ENCODE results near the gene MAMSTR. TPM values are rescaled to one million over a fixed set of nuclear protein-coding genes. Genes with fewer than 3 reads are reported as not detected.

Gene MAMSTR, protein sequence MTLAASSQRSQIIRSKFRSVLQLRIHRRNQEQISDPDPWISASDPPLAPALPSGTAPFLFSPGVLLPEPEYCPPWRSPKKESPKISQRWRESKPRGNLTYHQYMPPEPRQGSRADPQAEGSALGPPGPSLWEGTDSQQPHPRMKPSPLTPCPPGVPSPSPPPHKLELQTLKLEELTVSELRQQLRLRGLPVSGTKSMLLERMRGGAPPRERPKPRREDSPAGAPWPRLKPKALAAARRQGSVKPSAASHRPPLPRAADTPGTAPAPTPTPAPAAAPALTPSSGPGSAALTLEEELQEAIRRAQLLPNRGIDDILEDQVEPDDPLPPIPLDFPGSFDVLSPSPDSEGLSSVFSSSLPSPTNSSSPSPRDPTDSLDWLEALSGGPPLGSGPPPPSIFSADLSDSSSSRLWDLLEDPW
- 0.62 and 2.3 TPM in 2 replicates for total RNA-seq

DNA sequence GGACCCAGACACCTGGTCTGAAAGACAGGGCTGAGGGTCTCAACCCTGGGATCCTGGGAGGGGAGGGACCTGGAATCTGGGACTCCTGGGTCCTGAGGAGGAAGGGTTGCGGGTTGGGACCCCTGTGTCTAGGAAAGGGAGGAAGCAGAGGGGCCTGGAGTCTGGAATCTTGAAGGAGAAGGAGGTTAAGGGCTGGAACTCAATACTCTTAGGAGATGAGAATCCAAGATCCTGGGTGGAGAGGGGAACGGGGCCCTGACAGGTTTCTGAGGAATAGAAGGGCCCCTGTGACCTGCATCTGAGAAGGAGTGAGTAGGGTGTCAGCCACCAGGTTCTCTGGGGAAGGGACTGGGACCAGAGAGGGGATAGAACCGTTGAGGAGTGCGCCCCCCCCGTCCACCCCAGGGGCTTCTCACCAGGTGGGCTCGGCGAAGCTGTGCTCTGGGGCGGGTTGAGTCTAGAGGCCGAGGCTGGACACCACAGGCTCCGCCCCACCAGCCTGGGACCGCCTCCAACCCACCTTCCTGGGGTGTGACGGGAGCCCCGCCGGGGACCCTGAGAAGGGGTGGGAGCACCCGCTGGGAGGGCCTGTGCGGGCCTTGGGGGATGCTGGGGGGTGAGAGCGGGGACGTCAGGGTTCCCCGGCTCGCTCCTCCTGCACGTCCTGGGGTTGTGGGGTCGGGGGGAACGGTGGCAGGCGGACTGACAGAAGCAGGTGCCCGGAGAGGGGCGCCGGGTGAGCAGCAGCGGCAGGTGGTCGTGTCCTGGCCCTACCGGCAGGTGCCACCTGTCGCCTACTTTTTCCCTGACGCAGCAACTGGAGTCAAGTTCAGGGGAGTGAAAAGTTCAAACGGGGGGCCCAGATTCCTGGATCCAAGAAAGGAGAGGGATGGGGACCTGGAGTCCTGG is at the start of gene MAMSTR:
TSS of gene MAMSTR (minus strand) at position 463 of the 909 bp plus-strand sequence. CDS start 694 bp downstream, outside the sequence.

DNA sequence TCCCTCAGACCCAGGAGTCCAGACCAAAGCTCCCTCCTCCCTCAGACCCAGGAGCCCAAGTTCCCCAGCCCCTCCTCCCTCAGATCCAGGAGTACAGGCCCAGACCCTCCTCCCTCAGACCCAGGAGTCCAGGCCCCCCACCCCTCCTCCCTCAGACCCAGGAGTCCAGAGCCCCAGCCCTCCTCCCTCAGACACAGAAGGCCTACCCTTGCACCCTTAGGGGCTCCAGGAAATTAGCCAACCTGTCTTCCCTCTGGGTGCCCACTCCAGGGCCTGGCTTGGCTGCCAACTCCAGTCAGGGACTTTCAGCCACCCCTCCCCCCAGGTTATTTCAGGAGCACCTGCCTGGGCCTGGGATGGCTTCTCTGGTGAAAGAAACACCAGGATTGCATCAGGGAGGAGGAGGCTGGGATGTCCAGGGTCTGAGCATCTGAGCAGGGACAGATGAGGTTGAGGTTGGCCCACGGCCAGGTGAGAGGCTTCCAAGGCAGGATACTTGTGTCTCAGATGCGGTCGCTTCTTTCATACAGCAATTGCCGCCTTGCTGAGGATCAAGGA is 35.6 kb upstream of the MAMSTR start, which contains the start of gene FGF21:
TSS of gene FGF21 (plus strand) at position 441 of the 558 bp plus-strand sequence. CDS start 713 bp downstream, outside the sequence.

DNA sequence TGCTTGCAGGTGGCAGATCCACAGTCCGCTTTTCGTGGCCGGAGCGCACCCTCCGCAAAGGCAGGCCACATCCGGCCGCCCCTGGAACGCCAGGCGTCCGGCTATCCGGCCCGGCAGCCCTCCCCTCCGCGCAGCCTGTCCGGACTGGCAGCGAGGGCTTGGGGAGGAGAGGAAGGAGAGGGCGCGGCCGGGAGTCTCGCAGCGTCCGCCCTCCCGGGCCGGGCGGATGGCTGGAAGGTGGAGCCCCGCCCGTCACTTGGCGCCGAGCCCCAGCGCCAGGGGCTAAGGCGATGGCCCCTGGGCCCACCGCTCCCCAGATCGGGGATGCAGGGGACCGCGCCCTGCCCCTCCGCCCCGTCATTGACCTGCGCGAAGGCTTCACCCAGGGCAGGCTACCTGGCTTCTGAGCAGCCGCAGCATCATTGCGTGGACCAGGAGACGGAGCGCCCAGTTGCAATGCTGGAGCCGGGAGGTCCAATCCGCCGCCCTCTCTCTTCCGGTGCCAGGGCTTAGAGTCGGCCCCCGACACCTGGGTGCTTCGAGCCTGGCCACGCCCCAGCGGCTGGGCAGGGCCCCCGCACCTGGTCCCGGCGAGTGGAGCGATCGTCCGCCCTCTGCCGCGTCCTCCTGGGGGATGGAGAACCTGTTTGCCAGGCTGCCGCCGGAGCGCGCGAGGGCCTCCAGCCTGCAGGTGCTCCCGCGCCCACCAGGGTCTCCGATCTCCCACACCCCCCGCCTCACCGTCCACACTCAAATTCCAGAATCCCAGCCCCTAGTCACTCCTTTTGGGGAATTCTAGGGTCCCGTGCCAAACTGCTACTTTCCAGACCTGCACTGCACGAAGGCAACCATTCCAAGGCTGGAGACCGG is 33.2 kb upstream of the MAMSTR start, which contains the start of gene FUT1:
TSS of gene FUT1 (minus strand) at position 146 of the 870 bp plus-strand sequence. CDS start 1,360 bp downstream, outside the sequence.

DNA sequence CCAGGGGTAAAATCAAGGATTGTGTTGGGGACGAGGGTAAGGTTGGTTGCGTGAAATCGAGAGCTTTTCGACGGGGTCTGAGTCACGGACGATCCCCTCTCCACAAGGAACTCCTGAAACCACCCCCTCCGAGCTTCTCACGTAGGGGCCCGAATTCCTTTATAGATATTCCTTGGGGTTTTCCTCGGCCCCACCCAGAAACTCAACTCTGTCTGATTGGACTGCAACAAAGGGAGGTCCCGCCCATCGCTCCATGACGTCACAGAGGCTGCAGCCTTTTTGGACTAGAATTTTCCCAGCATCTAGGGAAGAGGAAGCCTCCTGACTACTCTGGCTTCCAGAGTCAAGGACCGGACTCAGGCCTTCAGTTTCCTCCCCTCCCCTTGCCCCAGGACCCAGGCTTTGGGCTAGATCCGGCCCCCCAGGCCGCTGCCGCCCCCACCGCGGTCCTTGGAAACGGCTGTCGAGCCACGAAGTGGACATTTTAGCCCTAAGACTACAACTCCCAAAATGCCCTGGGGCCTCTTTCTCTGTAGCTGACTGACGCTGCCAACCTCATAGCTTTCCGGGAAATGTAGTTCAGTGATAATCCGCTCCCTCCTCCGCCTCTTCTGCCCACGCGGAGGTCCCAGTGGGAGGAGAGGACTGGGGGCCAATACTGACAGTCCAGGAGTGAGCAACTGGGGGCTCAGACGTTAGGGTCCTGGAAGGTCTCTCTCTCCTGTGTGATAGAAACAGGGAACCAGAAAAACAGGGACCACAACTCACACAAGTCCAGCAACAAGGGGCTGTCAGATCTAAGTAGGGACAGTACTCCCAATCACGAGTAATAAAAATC is 27.4 kb upstream of the MAMSTR start, which contains the start of gene IZUMO1:
TSS of gene IZUMO1 (minus strand) at position 172 of the 838 bp plus-strand sequence. CDS start 1,050 bp downstream, outside the sequence.

DNA sequence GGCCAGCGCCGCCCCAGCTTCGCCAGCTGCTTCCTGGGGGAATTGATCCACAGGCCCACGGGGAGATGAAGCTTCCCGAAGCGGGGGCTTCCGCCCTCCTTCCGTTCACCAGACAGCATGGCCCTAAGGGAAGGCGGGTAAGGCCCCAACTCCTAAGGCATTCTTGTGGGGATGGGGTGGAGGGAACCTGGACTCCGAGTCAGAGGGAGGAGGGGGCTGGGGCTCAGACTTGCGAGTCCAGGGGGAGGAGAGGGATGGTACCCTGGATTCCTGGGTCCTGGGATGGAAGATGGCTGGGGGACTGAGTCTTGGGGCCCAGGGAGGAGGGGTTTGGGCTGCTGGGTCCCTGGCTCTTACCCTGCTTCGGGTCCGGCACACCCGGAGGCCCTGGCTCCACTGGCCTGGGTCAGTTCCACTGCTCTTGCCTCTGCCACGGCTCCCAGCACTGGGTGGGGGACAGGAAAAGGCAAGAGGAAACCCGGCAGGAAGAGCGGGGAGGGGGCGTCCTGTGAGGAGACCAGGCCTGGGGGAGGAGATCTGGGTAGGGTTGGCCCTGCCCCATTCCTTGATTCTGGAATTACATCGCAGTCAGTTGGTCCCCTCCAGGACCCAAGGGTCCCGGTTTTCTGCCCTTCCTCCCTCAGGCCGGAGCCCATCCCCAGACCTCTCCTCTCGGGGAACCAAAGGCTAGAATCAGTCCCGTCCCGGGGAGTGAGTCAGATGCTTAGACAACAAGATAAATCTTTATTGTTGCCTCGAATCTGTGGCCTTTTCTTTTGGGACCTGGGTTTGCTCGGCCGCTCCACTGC is 20.8 kb upstream of the MAMSTR start, which contains the start of gene RASIP1:
TSS of gene RASIP1 (minus strand) at position 447 of the 809 bp plus-strand sequence. CDS start at position 119, 328 bp downstream.

DNA sequence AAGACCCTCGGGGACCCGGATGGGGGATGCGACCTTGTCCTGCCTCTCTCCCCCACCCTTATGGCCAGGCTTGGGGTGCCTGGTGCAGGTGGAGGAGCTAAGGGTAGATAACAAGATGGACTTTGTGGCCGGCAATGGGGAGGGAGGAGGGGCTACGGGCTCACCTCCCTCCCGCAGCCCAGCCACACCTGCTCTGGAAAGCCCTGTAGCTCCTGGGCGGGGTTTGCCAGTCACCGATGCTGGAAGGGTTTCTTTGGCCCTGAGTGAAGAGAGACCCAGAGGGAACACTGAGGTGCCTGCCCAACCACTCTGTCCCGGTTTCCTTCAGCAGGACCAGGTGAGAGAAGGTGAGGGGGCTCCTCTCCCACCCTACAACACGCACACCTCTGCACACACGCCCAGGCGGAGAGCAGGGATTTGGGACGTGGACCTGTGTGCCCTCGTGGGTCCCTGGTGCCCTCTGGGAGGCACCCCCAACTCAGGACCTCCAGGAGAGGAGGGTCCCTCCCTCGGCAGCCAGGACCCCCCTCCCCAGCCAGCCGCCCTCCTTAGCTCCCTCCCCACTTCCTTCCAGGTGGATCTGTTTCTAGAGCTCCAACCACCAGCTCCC is 23.7 kb downstream of the MAMSTR start, which contains the start of gene FUT2:
TSS of gene FUT2 (plus strand) at position 229 of the 610 bp plus-strand sequence. CDS start 6,986 bp downstream, outside the sequence.

DNA sequence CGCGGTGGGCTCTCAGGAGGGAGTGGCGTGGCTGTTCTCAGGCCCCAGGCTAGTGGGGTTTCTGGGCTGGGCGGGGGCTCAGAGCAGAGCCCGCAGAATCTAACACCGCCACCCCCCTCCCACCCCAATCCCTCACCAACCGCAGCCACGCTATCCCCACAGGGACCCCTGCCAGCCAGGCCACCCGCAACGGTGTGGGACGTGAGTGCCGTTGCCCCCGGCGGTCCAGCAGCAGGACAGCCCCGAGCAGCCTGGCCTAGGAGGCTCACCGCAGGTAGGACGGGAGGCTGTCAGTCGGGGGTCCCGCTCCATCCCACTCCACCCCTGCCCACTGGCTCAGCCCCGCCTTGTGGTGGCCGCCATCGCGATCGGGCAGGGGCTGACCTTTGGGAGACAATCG is 46.5 kb downstream of the MAMSTR start, which contains the start of gene NTN5:
TSS of gene NTN5 (minus strand) at position 24 of the 400 bp plus-strand sequence. CDS start 2,031 bp downstream, outside the sequence.

Other genes with a start within 250 kb of the MAMSTR start
- not detected in 2 replicates for gene LMTK3, start 207.9 kb downstream of the MAMSTR start, total RNA-seq
- not detected in 2 replicates for gene SULT2B1, start 167.6 kb downstream of the MAMSTR start, total RNA-seq
- gene SPACA4, start 113.0 kb downstream of the MAMSTR start, total RNA-seq = not detected in 2 replicates
- gene FAM83E, start 104.6 kb downstream of the MAMSTR start, total RNA-seq = not detected in 2 replicates
- gene RPL18, start 100.5 kb downstream of the MAMSTR start, total RNA-seq = 2,209 and 2,294 TPM in 2 replicates
- gene SPHK2, start 100.2 kb downstream of the MAMSTR start, total RNA-seq = 11.5 and 14.0 TPM in 2 replicates
- 11.5 and 14.2 TPM in 2 replicates for gene DBP, start 82.3 kb downstream of the MAMSTR start, total RNA-seq
- 1.3 and 2.5 TPM in 2 replicates for gene CA11, start 73.5 kb downstream of the MAMSTR start, total RNA-seq
- not detected in 2 replicates for gene NTN5, start 46.7 kb downstream of the MAMSTR start, total RNA-seq
- gene FUT2, start 23.8 kb downstream of the MAMSTR start, total RNA-seq = not detected in 2 replicates
- 3.7 and 4.1 TPM in 2 replicates for gene RASIP1, start 20.9 kb upstream of the MAMSTR start, total RNA-seq
- not detected in 2 replicates for gene IZUMO1, start 27.2 kb upstream of the MAMSTR start, total RNA-seq
- gene FUT1, start 32.9 kb upstream of the MAMSTR start, total RNA-seq = 0.06 and 0.29 TPM in 2 replicates
- not detected in 2 replicates for gene FGF21, start 35.8 kb upstream of the MAMSTR start, total RNA-seq
- 25.1 and 30.3 TPM in 2 replicates for gene BCAT2, start 91.3 kb upstream of the MAMSTR start, total RNA-seq
- gene HSD17B14, start 116.8 kb upstream of the MAMSTR start, total RNA-seq = 3.0 TPM in 1 of 2 replicates, not detected in the other
- 47.2 and 48.1 TPM in 2 replicates for gene PLEKHA4, start 148.9 kb upstream of the MAMSTR start, total RNA-seq
- gene PPP1R15A, start 152.7 kb upstream of the MAMSTR start, total RNA-seq = 28.2 and 33.1 TPM in 2 replicates
- gene TULP2, start 179.0 kb upstream of the MAMSTR start, total RNA-seq = not detected in 2 replicates
- 544 and 558 TPM in 2 replicates for gene NUCB1, start 180.6 kb upstream of the MAMSTR start, total RNA-seq
- gene DHDH, start 214.0 kb upstream of the MAMSTR start, total RNA-seq = not detected in 2 replicates
- 78.0 and 87.6 TPM in 2 replicates for gene BAX, start 235.2 kb upstream of the MAMSTR start, total RNA-seq
- gene FTL, start 245.6 kb upstream of the MAMSTR start, total RNA-seq = 7,879 and 9,183 TPM in 2 replicates

Measured in cardiac ventricle fibroblast (primary cell).